Stimulated activated CD8-positive, alpha-beta memory T cell treated with anti-CD3 and anti-CD28 coated beads, Interleukin-12 subunit alpha, Interleukin-12 subunit beta, amount 100 ng/mL, for 24 hours (primary cell): Measurements from ENCODE around the gene ZNF768.
"Not testable (repeated sequence)": the region's sequence is repeated elsewhere in the genome, so short reads cannot be mapped to it uniquely, and the experiment has no call there.

Experiments used
- DNase-seq: peaks from one replicate; pipeline ENCODE4 v3.0.0-alpha.2; 2020; ENCODE audit errors: extremely low read depth

Gene ZNF768

DNA sequence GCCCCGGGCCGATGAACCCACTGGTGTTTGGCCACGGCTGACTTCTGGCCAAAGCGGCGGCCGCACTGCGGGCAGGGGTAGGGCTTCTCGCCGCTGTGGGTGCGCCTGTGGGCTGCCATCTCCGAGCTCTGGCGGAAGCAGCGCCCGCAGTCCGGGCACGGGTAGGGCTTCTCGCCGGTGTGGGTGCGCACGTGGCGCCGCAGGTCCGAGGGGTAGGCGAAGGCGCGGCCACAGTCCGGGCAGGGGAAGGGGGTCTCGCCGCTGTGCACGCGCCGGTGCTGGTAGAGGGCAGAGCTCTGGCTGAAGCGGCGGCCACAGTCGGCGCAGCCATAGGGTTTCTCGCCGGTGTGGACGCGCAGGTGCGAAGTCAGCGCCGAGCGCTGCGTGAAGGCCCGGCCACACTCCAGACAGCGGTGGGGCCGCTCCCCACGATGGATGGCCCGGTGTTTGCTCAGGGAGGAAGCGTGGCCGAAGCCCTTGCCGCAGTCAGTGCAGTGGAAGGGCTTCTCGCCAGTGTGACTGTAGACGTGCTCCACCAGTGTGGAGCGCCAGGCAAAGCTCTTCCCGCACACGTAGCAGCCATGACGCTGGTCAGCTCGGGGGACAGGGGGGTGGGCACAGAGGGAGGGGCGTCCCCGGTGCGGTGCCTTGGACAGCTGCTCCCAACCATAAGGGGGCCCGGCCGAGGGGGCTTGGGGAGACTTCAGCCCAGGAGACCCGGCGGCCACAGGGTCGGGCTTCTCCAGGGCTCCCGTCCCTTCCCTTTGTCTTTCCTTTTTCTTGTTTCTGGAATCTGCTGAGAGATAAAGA is 29.2 kb upstream of the ZNF768 start:
- no peak for DNase-seq

DNA sequence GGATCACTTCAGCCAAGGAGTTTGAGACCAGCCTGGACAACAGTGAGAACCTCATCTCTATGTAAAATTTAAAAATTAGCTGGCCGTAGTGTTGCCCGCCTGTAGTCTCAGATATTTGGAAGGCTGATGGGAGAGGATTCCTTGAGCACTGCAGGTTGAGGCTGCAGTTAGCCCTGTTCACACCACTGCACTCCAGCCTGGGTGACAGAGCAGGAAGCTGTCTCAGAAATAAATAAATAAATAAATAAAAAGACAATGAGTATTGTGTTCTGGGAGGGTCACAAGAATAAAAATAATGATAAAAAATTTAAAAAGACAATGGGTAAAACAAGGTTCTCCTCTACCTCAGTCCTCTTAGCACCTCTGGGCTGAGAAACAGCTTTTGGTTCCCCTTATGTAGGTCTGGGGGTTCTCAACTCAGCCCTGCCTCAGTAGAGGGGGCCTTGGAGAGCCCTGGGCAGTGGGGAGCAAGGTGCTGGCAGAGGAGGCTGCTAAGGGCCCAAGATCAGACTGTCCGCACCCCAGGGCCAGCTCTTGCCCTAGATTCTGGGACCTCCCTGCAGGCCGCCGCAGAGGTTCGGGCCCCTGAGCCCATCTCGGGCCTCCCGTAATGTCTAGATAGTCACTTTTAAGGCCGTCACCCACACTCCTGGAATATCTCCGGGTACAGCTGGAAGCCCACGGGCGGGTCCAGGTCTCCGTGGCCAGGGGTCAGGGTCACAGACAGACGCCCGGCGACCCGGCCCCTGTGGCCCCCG is 28.4 kb upstream of the ZNF768 start:
- no peak for DNase-seq

DNA sequence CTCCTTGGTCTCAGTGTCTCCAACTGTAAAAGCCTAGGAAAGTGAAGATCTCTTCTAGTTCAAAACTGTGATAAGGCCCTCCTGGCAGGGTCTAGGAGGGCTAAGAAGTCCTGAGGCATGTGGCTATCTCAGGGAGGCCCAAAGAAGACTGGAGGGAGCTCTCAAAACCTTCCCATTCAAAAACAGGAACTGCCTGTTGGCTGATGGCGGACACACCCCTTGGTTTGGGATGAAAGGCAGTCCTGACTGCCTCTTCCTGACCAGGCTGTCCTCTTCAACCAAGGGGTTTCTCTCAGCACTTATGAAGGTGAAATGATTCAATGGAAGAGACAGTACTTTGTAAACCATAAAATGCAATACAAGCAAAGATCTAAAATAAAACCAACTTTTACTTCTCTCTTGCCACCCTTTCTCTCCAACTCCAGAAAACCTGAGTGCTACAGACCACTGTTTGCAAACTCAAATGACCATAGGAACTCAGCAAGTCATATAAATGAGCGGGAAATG is 27.1 kb upstream of the ZNF768 start:
- no peak for DNase-seq

DNA sequence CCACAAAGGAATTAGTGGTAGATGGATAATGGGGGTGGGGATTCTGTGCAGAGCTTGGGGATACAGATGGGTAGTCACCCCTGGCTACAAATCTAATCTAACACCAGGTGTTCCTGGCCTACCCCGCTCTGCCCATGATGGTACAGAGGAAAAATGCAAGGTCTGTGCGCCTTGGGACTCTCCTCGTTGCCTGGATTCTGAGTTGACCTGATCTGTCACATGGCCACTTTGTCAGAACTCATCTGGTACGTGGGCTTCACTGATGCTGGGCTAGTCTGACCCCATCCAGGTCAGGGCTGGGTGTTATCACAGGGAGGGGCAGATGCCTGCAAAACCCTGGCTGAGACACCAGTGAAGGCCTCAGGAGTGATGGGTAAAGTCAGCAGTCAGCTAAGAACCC is 26.6 kb upstream of the ZNF768 start:
- DNase-seq: no peak

DNA sequence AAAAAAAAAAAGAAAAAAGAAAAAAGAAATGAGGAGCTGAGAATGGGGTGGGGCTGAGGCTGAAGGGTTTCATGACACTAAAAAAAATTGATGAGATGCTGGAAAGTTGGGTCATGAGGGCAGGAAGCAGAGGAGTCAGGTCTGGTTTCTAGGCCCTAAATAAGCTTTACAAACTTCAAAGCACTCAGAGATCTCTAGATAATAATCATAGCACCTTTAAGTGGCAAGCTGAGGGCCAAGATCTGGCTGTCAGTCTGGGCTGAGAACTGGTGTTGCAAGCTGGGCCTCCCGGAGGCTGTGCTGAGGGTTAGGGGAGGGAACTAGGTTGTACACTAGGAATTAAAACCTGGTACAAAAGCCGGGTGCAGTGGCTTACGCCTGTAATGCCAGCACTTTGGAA is 25.4 kb upstream of the ZNF768 start:
- DNase-seq: no peak

DNA sequence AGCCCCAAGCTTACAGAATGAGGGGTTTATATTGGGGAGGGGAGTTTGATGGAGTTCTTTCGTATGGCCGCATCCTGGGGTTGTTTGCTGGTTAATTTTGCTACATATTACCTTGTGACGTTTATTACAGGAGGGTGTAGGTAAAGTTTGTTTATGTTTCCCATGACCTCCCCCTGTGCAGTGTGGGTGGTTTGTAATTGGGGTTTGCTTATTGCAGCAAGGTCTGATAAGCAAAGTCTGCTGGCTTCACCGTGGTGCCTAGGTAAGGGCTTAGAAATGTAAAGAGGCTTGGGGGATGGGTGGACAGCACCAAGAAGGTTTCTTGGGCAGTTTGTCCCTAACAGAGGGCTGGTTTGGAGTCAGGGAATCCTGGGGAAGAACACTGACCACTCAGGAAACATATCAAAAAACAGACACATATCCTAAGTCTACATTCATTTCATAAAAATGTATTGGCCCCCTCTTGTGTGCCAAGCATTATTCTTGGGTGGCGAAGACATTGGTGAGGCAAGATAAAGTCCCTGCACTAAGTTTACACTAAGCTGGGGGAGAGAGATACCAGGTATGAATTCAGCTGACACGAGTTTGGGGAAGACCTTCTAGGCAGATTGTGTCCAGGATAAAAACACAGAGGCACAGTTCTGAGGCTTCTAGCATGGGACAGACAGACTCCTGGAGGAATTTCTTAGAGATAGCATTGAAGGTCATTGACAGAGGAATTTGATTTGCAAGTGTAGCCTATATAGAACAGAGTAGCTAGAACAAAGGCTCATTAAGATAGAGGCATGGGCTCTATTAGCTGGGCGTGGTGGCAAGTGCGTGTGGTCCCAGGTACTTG is 22.3 kb upstream of the ZNF768 start:
- no peak for DNase-seq

DNA sequence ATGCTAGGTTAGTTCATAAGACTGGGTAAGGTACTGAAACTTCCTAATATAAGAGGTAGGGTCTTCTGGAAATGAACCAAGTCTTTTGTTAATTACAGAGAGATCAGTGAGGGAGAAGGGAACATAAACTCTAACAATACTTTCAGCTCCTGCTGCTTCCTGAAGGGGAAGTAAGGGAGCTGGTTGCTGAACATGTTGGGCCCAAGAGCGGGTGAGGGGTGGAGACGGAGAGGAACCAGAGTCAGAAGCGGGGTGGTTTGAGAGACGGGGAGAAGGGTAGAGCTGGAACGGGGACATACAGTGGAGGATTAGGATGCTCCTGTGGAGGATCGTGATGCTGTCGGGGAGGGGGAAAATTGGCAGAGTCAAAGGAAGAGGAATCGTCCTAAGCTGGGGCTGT is 19.7 kb upstream of the ZNF768 start:
- DNase-seq: no peak

DNA sequence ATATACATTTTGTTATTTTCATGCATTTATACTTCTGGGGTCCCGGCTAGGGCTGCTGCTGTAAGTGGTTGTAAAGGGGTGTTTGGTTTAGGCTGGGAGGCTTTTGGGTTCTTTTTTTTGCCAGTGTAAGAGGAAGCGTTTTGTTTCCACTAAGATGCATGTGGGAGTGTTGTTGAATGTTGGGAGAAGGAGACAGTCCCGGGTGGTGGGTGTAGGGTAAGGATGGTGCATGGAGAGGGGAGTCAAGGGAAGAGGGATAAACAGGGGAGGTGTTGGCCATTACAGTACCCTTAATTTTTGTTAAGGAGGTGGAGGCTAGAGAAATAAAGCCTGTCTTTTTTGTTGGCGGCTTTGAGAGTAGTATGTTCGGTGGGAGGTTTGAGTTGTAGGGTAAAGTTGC is 16.7 kb upstream of the ZNF768 start:
- DNase-seq: no peak

DNA sequence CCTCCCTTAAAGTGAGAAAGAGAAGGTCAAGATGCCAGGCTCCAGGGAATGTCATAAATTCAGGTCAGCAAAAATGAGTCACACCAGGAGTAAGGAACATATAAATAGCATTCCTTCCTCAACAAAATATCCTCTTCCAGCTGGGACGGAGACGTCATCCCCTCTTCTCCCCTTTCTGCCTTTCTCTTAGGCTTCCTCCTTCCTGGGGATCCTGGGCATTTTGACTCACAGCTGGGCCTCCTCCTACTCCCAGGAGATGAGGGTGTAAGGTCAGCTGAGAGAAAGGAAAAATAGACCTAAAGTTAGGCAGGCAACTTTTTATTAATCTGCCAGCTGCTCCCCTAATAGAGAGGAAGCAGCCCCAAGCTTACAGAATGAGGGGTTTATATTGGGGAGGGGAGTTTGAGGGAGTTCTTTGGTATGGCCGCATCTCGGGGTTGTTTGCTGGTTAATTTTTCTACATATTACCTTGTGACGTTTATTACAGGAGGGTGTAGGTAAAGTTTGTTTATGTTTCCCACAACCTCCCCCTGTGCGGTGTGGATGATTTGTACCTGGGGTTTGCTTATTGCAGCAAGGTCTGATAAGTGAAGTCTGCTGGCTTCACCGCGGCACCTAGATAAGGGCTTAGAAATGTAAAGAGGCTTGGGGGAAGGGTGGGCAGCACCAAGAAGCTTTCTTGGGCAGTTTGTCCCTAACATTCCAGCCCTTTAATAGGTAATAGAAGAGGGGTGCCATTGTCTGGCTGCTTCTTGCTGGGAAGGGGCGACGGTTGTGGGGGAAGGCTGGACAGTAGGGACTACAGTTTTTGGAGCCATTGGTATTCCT is 15.3 kb upstream of the ZNF768 start:
- no peak for DNase-seq

DNA sequence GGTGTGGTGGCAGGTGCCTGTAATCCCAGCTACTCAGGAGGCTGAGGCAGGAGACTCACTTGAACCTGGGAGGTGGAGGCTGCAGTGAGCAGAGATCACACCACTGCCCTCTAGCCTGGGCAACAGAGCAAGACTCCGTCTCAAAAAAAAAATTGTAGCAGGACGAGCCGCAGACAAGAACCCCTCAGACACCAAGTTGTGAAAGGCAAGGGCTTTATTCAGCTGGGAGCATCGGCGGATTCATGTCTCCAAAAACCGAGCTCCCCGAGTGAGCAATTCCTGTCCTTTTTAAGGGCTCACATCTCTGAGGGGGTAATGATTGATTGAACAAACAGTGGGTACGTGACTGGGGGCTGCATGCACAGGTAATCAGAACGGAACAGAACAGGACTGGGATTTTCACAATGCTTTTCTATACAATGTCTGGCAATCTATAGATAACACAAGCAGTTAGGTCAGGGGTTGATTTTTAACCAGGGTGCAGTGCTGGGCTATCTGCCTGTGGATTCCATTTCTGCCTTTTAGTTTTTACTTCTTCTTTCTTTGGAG is 14.6 kb upstream of the ZNF768 start:
- not testable (repeated sequence) for DNase-seq

DNA sequence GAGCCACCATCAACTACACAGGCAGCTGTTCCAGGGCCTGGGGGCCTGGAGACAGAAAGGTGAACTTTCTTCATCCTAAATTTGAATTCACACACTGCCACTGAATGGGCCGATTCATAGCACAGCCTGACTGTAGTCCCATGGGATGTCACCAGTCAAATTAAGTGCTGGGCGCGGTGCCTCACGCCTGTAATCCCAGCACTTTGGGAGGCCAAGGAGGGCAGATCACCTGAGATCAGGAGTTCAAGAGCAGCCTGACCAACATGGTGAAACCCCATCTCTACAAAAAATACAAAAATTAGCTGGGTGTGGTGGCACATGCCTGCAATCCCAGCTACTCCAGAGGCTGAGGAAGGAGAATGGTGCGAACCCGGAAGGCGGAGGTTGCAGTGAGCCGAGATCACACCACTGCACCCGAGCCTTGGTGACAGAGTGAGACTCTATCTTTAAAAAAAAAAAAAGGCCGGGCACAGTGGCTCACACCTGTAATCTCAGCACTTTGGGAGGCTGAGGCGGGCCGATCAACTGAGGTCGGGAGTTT is 13.7 kb upstream of the ZNF768 start:
- not testable (repeated sequence) for DNase-seq

DNA sequence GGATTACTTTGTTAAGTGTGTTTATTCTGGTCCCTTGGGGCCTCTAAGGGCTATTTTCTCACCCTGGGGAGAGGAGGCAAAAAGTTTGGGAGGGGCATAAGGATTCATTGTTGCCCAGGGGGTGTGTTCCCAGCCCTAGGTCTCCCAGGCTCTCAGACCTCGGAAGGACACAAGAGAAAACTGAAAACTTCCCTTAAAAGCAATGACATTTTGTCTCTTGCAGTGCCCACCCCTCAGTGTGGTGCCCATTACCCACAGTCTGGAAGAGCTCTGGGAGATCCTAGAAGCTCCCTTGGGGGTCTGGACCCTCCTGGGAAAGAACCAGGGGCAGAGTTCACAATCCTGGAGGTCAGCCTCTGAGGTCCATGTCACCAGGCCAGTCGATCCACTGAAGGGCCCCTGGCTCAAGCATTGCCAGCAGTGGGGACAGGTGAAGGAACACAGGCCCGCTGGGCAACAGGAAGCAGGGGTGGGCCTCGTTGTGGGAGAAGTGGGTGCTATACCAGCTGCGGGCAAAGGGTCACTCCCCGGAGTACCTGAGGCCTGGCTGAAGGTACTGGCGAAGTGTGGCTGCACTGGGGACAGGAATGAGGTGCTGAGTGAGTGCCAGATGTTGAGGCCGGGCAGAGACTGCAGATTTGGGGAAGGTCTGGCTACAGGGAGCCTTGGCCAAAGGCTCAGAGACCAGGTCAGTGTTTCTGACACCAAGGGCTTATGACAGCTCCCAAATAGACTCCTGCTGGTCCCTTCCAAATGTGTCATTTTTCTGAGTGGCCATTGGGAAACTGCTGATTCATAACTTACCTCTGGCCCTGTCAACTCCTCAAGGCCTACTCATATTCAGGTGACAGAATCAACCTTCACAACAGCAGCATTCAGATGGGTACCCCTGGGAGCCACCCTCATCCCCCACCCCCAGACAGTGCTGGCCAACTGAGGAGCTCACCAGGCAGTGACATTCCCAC is 12.9 kb upstream of the ZNF768 start:
- DNase-seq: no peak

DNA sequence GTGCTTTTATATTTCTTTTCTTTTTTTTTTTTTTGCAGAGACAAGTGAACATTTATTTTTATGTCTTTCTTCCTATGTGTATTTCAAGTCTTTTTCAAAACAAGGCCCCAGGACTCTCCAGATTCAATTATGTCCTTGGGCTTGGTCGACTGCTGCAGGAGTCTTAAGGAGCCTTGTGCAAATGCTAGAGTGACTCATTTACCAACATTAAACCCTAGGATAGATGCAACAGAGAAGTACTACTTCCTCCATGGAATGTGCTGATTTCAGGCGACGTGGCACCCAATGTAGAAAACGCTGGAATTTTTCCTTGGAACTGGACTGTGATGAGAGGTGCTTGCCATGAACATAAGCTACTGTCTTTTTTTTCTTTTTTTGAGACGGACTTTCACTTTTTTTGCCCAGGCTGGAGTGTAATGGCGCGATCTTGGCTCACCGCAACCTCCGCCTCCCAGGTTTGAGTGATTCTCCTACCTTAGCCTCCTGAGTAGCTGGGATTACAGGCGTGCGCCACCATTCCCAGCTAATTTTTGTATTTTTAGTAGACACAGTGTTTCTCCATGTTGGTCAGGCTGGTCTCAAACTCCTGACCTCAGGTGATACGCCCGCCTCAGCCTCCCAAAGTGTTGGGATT is 10.1 kb upstream of the ZNF768 start:
- DNase-seq: not testable (repeated sequence)

DNA sequence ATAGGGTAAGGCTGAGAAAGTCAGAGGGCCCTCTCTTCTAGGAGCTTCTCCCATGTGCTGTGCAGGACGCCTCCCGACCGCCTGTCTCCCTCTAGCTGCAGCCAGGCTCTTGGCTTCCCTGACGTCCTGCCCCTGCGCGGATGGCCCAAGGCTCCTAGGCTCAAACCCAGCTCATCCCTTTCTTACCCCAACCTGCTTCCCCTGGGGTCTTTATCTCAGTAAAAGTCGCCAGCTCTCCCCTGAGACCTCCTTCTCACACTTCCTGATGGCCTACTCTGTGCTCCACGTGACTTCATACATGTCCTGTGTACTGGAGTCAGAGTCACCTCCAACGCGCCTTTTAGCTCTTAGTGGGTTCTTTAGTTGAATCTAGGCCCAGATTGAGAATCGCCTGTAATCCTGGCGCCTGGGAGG is 9.4 kb upstream of the ZNF768 start:
- peak; percentile 35 for DNase-seq

DNA sequence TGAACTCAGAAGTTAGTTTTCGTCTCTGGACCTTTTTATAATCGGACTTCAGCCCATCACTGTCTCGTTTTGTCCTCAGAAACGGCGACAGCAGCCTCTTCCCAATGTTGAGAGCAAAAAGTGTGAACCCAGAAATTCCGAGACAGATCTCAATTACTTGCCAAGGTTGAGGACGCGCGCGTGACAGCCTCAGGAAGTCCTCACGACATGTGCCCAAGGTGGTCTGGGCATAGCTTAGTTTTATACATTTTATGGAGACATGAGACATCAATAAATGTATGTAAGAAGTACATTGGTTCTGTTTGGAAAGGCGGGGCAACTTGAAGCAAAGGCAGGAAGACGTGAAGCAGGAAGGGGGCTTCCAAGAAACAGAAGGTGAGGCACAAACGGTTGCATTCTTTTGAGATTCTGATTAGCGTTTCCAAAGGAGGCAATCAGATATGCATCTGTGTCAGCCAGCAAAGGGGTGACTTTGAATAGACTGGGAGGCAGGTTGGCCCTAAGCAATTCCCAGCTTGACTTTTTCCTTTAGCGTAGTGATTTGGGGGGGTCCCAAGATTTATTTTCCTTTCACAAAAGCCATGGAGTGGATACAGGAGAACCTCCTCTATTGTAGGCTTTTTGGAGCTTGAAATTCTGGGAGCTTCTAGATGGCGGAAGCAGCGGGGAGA is 8.9 kb upstream of the ZNF768 start:
- DNase-seq: no peak

DNA sequence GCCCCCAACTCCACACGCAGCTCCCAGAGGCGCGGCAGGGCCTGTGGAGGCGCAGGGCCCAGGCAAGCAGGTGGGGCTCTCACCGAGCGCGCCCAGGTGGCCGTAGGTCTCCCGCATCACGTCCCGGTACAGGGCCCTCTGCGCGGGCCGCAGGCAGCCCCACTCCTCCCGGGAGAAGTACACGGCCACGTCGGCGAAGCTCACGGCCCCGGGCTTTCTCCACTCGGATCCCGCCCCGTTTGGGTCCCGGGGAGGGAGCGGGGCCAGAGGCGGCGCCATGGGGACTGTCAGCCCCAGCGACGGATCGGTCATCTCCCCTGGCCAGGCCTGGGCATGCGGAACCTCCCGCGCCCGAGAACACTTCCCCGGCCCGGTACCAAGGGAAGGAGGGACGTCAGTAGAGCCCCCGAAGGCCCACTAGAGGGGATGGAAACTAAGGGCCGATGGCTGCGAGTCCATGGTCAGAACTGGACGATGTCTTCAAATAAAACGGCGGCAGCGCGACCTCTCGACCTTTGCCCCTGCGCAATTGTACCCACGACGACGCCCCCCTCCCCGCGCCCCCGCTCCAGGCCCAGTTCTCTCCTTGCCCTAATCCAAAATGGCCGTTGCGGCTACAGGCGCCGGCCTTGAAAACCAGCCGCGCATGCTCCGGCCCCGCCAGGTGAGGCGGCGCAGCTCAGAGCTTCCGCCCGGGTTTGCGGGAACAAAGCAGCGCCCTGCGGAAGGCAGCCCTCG is 8.2 kb upstream of the ZNF768 start, which contains the start of gene ZNF747:
TSS of gene ZNF747 (minus strand) at position 491 of the 738 bp plus-strand sequence. CDS start at position 312, 179 bp downstream.
- peak; percentile 75 for DNase-seq

DNA sequence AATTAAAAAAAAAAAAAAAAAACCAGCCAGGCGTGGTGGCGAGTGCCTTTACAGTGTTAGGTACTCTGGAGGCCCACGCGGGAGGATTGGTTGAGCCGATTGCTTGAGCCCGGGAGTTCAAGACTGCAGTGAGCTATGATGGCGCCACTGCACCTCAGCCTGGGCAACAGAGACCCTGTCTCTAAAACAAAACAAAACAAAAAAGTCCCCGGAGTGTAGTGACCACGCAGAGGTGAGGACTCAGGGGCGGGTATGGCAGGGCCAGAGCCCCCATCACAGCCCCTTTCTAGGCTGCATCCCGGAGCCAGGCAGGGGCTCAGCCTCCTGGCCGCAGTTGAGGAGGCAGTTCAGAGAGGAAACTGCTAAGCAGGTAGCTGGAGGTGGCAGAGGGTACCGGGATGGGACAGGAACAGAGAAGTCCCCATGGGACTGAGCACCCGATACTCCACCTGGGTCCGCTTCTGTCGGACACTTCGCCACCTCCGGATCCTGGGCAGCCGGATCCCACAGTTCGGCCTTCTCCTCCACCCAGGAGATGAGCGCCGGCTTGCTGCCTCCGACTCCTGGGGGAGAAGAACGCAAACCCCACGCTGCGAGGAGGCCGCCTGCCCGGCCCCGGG is 7.5 kb upstream of the ZNF768 start:
- no peak for DNase-seq
